Liver (tissue), 9 donors: Measurements from ENCODE around the gene SLC8A1. TPM values are rescaled to one million over a fixed set of nuclear protein-coding genes. Genes with fewer than 3 reads are reported as not detected.

ENCODE experiments used
- DNase-seq: peaks from one replicate; pipeline ENCODE4 v3.0.0-alpha.2; 2017; ENCODE audit warnings: low spot score
- H3K27ac ChIP-seq, 2 donors: one replicate each; pipeline ENCODE4 v1.7.0; 2013; ENCODE audit warnings: inconsistent platforms in 2 of 2, low read length in 2 of 2, control low read depth in 1 of 2, low read depth in 1 of 2, mild to moderate bottlenecking in 1 of 2
- H3K27me3 ChIP-seq, 4 donors: one replicate each; pipeline versions ENCODE4 v1.6.1 to v1.7.0; 2013; ENCODE audit warnings: low read length in 3 of 4, inconsistent platforms in 1 of 4, mild to moderate bottlenecking in 1 of 4, moderate library complexity in 1 of 4; ENCODE audit not compliant: control insufficient read depth in 4 of 4, insufficient read depth in 4 of 4
- H3K36me3 ChIP-seq, 4 donors: one replicate each; pipeline versions ENCODE4 v1.6.1 to v1.7.0; 2013; ENCODE audit warnings: low read length in 3 of 4, mild to moderate bottlenecking in 3 of 4, low read depth in 1 of 4, moderate library complexity in 1 of 4; ENCODE audit not compliant: control insufficient read depth in 4 of 4, insufficient read depth in 3 of 4
- H3K4me1 ChIP-seq, 4 donors: one replicate each; pipeline versions ENCODE4 v1.6.1 to v1.7.0; 2013; ENCODE audit warnings: low read length in 3 of 4, mild to moderate bottlenecking in 3 of 4, moderate library complexity in 1 of 4; ENCODE audit not compliant: control insufficient read depth in 4 of 4, insufficient read depth in 4 of 4
- H3K4me3 ChIP-seq, 3 donors: one replicate each; pipeline versions ENCODE4 v1.6.1 to v1.7.0; 2013; ENCODE audit warnings: low read length in 3 of 3, control low read depth in 1 of 3, low read depth in 1 of 3, mild to moderate bottlenecking in 1 of 3
- H3K9ac ChIP-seq, 2 donors: one replicate each; pipeline ENCODE4 v1.7.0; 2013; ENCODE audit warnings: low read length in 2 of 2, mild to moderate bottlenecking in 2 of 2, moderate library complexity in 2 of 2, control low read depth in 1 of 2, low read depth in 1 of 2
- H3K9me3 ChIP-seq, 4 donors: one replicate each; pipeline versions ENCODE4 v1.6.1 to v1.7.0; 2013; ENCODE audit warnings: low read length in 3 of 4; ENCODE audit not compliant: control insufficient read depth in 4 of 4
- ATF3 ChIP-seq: IDR thresholded peaks from 2 replicates; pipeline ENCODE4 v1.6.1; 2016; ENCODE audit warnings: antibody characterized with exemption
- EGR1 ChIP-seq, 2 donors: IDR thresholded peaks; 2 replicates each; pipeline ENCODE4 v1.6.1; 2016 to 2018; ENCODE audit warnings: antibody characterized with exemption in 2 of 2, low read depth in 2 of 2
- FOXA1 ChIP-seq: IDR thresholded peaks from 2 replicates; pipeline ENCODE4 v1.6.1; 2016; ENCODE audit warnings: antibody characterized with exemption
- FOXA2 ChIP-seq: IDR thresholded peaks from 2 replicates; pipeline ENCODE4 v1.6.1; 2016; ENCODE audit warnings: antibody characterized with exemption
- GABPA ChIP-seq, 2 donors: IDR thresholded peaks in 1 of 2; conservative IDR thresholded peaks in 1 of 2; 2 replicates each; pipeline ENCODE4 v1.6.1; 2016; ENCODE audit warnings: antibody characterized with exemption in 2 of 2, mild to moderate bottlenecking in 1 of 2, moderate library complexity in 1 of 2
- HNF4A ChIP-seq, 2 donors: conservative IDR thresholded peaks; 2 replicates each; pipeline ENCODE4 v1.6.1; 2016; ENCODE audit warnings: antibody characterized with exemption in 2 of 2, mild to moderate bottlenecking in 2 of 2
- HNF4G ChIP-seq: IDR thresholded peaks from 2 replicates; pipeline ENCODE4 v1.6.1; 2016; ENCODE audit warnings: antibody characterized with exemption
- JUND ChIP-seq, 2 donors: IDR thresholded peaks; 2 replicates each; pipeline ENCODE4 v1.6.1; 2016; ENCODE audit warnings: antibody characterized with exemption in 2 of 2
- MAX ChIP-seq: IDR thresholded peaks from 2 replicates; pipeline ENCODE4 v1.6.1; 2016; ENCODE audit warnings: antibody characterized with exemption
- RAD21 ChIP-seq, 2 donors: IDR thresholded peaks; 2 replicates each; pipeline ENCODE4 v1.6.1; 2016; ENCODE audit warnings: antibody characterized with exemption in 2 of 2, mild to moderate bottlenecking in 2 of 2
- RXRA ChIP-seq, 2 donors: IDR thresholded peaks; 2 replicates each; pipeline ENCODE4 v1.6.1; 2017 to 2018; ENCODE audit warnings: antibody characterized with exemption in 2 of 2, mild to moderate bottlenecking in 1 of 2
- SP1 ChIP-seq: IDR thresholded peaks from 2 replicates; pipeline ENCODE4 v1.6.1; 2018; ENCODE audit warnings: antibody characterized with exemption, mild to moderate bottlenecking
- TAF1 ChIP-seq: conservative IDR thresholded peaks from 2 replicates; pipeline ENCODE4 v1.6.1; 2016; ENCODE audit warnings: antibody characterized with exemption, mild to moderate bottlenecking
- YY1 ChIP-seq: IDR thresholded peaks from 2 replicates; pipeline ENCODE4 v1.6.1; 2016; ENCODE audit warnings: antibody characterized with exemption, mild to moderate bottlenecking
- polyA plus RNA-seq, 2 donors: library from polyadenylated mRNA; stranded (reverse) in 1 of 2; unstranded in 1 of 2; fragments of 200-250 nt in 1 of 2; fragments of >200 nt in 1 of 2; fragmentation: Nextera tagmentation in 1 of 2; extraction: Ambion mirVana in 1 of 2; gene quantifications; one replicate each; pipeline versions ENCODE4 v1.2.1 to v1.2.3, GENCODE V29; 2013 to 2015
- total RNA-seq, 2 donors: library from RNA; depleted of rRNA; stranded (reverse); fragments of >200 nt; gene quantifications; one replicate each; pipeline ENCODE4 v1.2.3, GENCODE V29; 2014
- TF ChIP-seq, protein P1 (sequence below): fragments of 150-350 bp; IDR thresholded peaks from 2 replicates; pipeline ENCODE4 v1.5.1; 2017; ENCODE audit warnings: improper control_type of control experiment, low read depth, low read length; ENCODE audit not compliant: missing input control
- TF ChIP-seq, protein P2 (sequence below): IDR thresholded peaks from 2 replicates; pipeline ENCODE4 v1.6.1; 2016; ENCODE audit warnings: antibody characterized with exemption
- TF ChIP-seq, protein P3 (sequence below): IDR thresholded peaks from 2 replicates; pipeline ENCODE4 v1.6.1; 2016; ENCODE audit warnings: antibody characterized with exemption, mild to moderate bottlenecking
- donor health status: healthy.
- donor health status: healthy.
- donor health status: healthy.
- donor health status: healthy.
- donor health status: healthy.

The SLC8A1 gene
- total and polyA plus RNA-seq, 4 donors, result 1.2 to 18.5 (median 8.2) TPM

- Histone ChIP-seq H3K36me3 (no peaks in the 10 kb centered on the region), H3K4me1 (no peaks in the 10 kb centered on the region), H3K4me3 (no peak overlapping the region), H3K27ac (no peak overlapping the region), H3K9me3 (no peaks in the 10 kb centered on the region), H3K27me3 (no peaks in the 10 kb centered on the region), H3K9ac (no peak overlapping the region)
- no peak for DNase-seq
- TF ChIP-seq HNF4A (conservative IDR thresholded peaks at IDR 0.05), result no peak
- TF ChIP-seq TAF1, result no peak
- TF ChIP-seq GABPA (IDR thresholded peaks at IDR 0.05 in 1 of 2, conservative IDR thresholded peaks at IDR 0.05 in 1 of 2), result no peak
- TF ChIP-seq JUND (IDR thresholded peaks at IDR 0.05), result no peak
- TF ChIP-seq, protein P1, sequence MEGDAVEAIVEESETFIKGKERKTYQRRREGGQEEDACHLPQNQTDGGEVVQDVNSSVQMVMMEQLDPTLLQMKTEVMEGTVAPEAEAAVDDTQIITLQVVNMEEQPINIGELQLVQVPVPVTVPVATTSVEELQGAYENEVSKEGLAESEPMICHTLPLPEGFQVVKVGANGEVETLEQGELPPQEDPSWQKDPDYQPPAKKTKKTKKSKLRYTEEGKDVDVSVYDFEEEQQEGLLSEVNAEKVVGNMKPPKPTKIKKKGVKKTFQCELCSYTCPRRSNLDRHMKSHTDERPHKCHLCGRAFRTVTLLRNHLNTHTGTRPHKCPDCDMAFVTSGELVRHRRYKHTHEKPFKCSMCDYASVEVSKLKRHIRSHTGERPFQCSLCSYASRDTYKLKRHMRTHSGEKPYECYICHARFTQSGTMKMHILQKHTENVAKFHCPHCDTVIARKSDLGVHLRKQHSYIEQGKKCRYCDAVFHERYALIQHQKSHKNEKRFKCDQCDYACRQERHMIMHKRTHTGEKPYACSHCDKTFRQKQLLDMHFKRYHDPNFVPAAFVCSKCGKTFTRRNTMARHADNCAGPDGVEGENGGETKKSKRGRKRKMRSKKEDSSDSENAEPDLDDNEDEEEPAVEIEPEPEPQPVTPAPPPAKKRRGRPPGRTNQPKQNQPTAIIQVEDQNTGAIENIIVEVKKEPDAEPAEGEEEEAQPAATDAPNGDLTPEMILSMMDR, result no peak
- no peak for TF ChIP-seq EGR1 (IDR thresholded peaks at IDR 0.05; ENCODE audit: low read depth in 2 of 2)
- TF ChIP-seq, protein P2, sequence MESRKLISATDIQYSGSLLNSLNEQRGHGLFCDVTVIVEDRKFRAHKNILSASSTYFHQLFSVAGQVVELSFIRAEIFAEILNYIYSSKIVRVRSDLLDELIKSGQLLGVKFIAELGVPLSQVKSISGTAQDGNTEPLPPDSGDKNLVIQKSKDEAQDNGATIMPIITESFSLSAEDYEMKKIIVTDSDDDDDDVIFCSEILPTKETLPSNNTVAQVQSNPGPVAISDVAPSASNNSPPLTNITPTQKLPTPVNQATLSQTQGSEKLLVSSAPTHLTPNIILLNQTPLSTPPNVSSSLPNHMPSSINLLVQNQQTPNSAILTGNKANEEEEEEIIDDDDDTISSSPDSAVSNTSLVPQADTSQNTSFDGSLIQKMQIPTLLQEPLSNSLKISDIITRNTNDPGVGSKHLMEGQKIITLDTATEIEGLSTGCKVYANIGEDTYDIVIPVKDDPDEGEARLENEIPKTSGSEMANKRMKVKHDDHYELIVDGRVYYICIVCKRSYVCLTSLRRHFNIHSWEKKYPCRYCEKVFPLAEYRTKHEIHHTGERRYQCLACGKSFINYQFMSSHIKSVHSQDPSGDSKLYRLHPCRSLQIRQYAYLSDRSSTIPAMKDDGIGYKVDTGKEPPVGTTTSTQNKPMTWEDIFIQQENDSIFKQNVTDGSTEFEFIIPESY, result no peak
- no peak for TF ChIP-seq YY1
- TF ChIP-seq ATF3, result no peak
- no peak for TF ChIP-seq RXRA (IDR thresholded peaks at IDR 0.05)
- no peak for TF ChIP-seq FOXA1
- no peak for TF ChIP-seq FOXA2
- no peak for TF ChIP-seq MAX
- TF ChIP-seq, protein P3, sequence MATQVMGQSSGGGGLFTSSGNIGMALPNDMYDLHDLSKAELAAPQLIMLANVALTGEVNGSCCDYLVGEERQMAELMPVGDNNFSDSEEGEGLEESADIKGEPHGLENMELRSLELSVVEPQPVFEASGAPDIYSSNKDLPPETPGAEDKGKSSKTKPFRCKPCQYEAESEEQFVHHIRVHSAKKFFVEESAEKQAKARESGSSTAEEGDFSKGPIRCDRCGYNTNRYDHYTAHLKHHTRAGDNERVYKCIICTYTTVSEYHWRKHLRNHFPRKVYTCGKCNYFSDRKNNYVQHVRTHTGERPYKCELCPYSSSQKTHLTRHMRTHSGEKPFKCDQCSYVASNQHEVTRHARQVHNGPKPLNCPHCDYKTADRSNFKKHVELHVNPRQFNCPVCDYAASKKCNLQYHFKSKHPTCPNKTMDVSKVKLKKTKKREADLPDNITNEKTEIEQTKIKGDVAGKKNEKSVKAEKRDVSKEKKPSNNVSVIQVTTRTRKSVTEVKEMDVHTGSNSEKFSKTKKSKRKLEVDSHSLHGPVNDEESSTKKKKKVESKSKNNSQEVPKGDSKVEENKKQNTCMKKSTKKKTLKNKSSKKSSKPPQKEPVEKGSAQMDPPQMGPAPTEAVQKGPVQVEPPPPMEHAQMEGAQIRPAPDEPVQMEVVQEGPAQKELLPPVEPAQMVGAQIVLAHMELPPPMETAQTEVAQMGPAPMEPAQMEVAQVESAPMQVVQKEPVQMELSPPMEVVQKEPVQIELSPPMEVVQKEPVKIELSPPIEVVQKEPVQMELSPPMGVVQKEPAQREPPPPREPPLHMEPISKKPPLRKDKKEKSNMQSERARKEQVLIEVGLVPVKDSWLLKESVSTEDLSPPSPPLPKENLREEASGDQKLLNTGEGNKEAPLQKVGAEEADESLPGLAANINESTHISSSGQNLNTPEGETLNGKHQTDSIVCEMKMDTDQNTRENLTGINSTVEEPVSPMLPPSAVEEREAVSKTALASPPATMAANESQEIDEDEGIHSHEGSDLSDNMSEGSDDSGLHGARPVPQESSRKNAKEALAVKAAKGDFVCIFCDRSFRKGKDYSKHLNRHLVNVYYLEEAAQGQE, result no peak
- no peak for TF ChIP-seq RAD21 (IDR thresholded peaks at IDR 0.05)
- TF ChIP-seq HNF4G, result no peak
- TF ChIP-seq SP1, result no peak
Measured at GRCh38 chr2:40497251-40497859, 45.5 kb upstream of the SLC8A1 start.
